HEK293 (cell line): Measurements from ENCODE around the gene GPX4.

Experiments
- CTCF ChIA-PET: fragments of 350-600 bp; formaldehyde crosslinking; extraction: SDS; loops from one replicate; lab custom pipeline; 2021; ENCODE audit warnings: antibody characterized with exemption; lab: Yijun Ruan, JAX
- POLR2A ChIA-PET: fragments of 300-600 bp; formaldehyde crosslinking; extraction: SDS; loops from one replicate; lab custom pipeline; 2020; ENCODE audit warnings: antibody characterized with exemption, inconsistent platforms; lab: Yijun Ruan, JAX
- H3K27ac ChIP-seq: fragments of 200-500 bp; sonication (Bioruptor generic); 2 replicates; pipeline ENCODE4 v1.5.1; 2014; ENCODE audit warnings: low read depth, low read length, control low read depth, inconsistent platforms; ENCODE audit errors: extremely low read depth
- H3K36me3 ChIP-seq, 2 experiments: fragments of 200-500 bp in 1 of 2; sonication (Bioruptor generic) in 1 of 2; 1 replicate in 1 of 2; 2 replicates in 1 of 2; pipeline ENCODE4 v1.5.1; 2014 to 2017; ENCODE audit warnings: inconsistent platforms in 2 of 2, low read length in 2 of 2; ENCODE audit not compliant: control insufficient read depth in 2 of 2, insufficient read depth in 1 of 2
- H3K4me1 ChIP-seq: fragments of 200-500 bp; sonication (Bioruptor generic); 2 replicates; pipeline ENCODE4 v1.5.1; 2014; ENCODE audit warnings: mild to moderate bottlenecking, low read length, inconsistent platforms; ENCODE audit not compliant: control insufficient read depth, insufficient read depth
- H3K4me3 ChIP-seq: 2 replicates; pipeline ENCODE4 v1.5.1; 2011; ENCODE audit warnings: low read depth, mild to moderate bottlenecking, control low read depth, low read length, moderate library complexity
- H3K9me3 ChIP-seq: fragments of 200-500 bp; sonication (Bioruptor generic); 2 replicates; pipeline ENCODE4 v1.5.1; 2014; ENCODE audit warnings: low read depth, low read length, inconsistent platforms; ENCODE audit not compliant: control insufficient read depth, insufficient read depth
- BCL11B ChIP-seq: fragments of 450-650 bp; formaldehyde crosslinking; IDR thresholded peaks from 2 replicates; pipeline ENCODE4 v1.5.1; 2016; ENCODE audit warnings: low read depth, missing biosample characterization, missing genetic modification characterization
- EGR2 ChIP-seq: fragments of 450-650 bp; formaldehyde crosslinking; IDR thresholded peaks from 2 replicates; pipeline ENCODE4 v1.5.1; 2016; ENCODE audit warnings: low read depth, missing biosample characterization, missing genetic modification characterization
- FEZF1 ChIP-seq: fragments of 450-650 bp; formaldehyde crosslinking; IDR thresholded peaks from 2 replicates; pipeline ENCODE4 v1.5.1; 2016; ENCODE audit warnings: missing biosample characterization, missing genetic modification characterization
- GLIS1 ChIP-seq: fragments of 450-650 bp; formaldehyde crosslinking; IDR thresholded peaks from 2 replicates; pipeline ENCODE4 v1.5.1; 2016; ENCODE audit warnings: missing biosample characterization, missing genetic modification characterization
- GLIS2 ChIP-seq: fragments of 450-650 bp; formaldehyde crosslinking; IDR thresholded peaks from 2 replicates; pipeline ENCODE4 v1.5.1; 2016; ENCODE audit warnings: missing biosample characterization, missing genetic modification characterization
- KLF1 ChIP-seq: fragments of 450-650 bp; formaldehyde crosslinking; IDR thresholded peaks from 2 replicates; pipeline ENCODE4 v1.5.1; 2016; ENCODE audit warnings: missing biosample characterization, missing genetic modification characterization
- KLF10 ChIP-seq: fragments of 450-650 bp; IDR thresholded peaks from 2 replicates; pipeline ENCODE4 v1.5.1; 2018; ENCODE audit warnings: missing biosample characterization, mild to moderate bottlenecking, missing genetic modification characterization
- KLF8 ChIP-seq: fragments of 450-650 bp; formaldehyde crosslinking; IDR thresholded peaks from 2 replicates; pipeline ENCODE4 v1.5.1; 2016; ENCODE audit warnings: missing biosample characterization, missing genetic modification characterization
- SCRT1 ChIP-seq: fragments of 450-650 bp; formaldehyde crosslinking; IDR thresholded peaks from 2 replicates; pipeline ENCODE4 v1.5.1; 2016; ENCODE audit warnings: missing biosample characterization, missing genetic modification characterization, borderline replicate concordance
- ZBTB44 ChIP-seq: fragments of 450-650 bp; IDR thresholded peaks from 2 replicates; pipeline ENCODE4 v1.5.1; 2018; ENCODE audit warnings: missing biosample characterization, mild to moderate bottlenecking, missing genetic modification characterization
- ZNF148 ChIP-seq: fragments of 450-650 bp; formaldehyde crosslinking; IDR thresholded peaks from 2 replicates; pipeline ENCODE4 v1.5.0; 2017; ENCODE audit warnings: missing biosample characterization, missing genetic modification characterization, borderline replicate concordance
- ZNF473 ChIP-seq: fragments of 450-650 bp; formaldehyde crosslinking; IDR thresholded peaks from 2 replicates; pipeline ENCODE4 v1.5.1; 2017; ENCODE audit warnings: missing biosample characterization, missing genetic modification characterization
- ZNF529 ChIP-seq: fragments of 450-650 bp; formaldehyde crosslinking; IDR thresholded peaks from 2 replicates; pipeline ENCODE4 v1.5.1; 2017; ENCODE audit warnings: missing genetic modification characterization, missing biosample characterization; ENCODE audit not compliant: insufficient replicate concordance
- ZNF561 ChIP-seq: fragments of 450-650 bp; IDR thresholded peaks from 2 replicates; pipeline ENCODE4 v1.5.1; 2018; ENCODE audit warnings: missing biosample characterization, missing genetic modification characterization, borderline replicate concordance
- ZNF585B ChIP-seq: fragments of 450-650 bp; formaldehyde crosslinking; IDR thresholded peaks from 2 replicates; pipeline ENCODE4 v1.5.1; 2016; ENCODE audit warnings: missing biosample characterization, missing genetic modification characterization
- ZNF776 ChIP-seq: fragments of 450-650 bp; formaldehyde crosslinking; IDR thresholded peaks from 2 replicates; pipeline ENCODE4 v1.5.0; 2017; ENCODE audit warnings: missing biosample characterization, missing genetic modification characterization, borderline replicate concordance
- ZNF777 ChIP-seq: fragments of 450-650 bp; formaldehyde crosslinking; IDR thresholded peaks from 2 replicates; pipeline ENCODE4 v1.5.1; 2017; ENCODE audit warnings: missing biosample characterization, missing genetic modification characterization, borderline replicate concordance
- ZNF830 ChIP-seq: fragments of 450-650 bp; IDR thresholded peaks from 2 replicates; pipeline ENCODE4 v1.5.0; 2018; ENCODE audit warnings: missing biosample characterization, missing genetic modification characterization, low read depth, mild to moderate bottlenecking, moderate library complexity
- TF ChIP-seq, protein P1 (sequence below): fragments of 450-650 bp; formaldehyde crosslinking; IDR thresholded peaks from 2 replicates; pipeline ENCODE4 v1.5.1; 2016; ENCODE audit warnings: missing biosample characterization, missing genetic modification characterization
- TF ChIP-seq, protein P2 (sequence below): fragments of 450-650 bp; formaldehyde crosslinking; optimal IDR thresholded peaks from 2 replicates; pipeline ENCODE3; 2016; ENCODE audit warnings: missing biosample characterization, mild to moderate bottlenecking, missing genetic modification characterization

Gene GPX4

GRCh38 chr19:1108291-1109031 lies 4.7 kb downstream of the GPX4 start:
- peak; percentile 62; the same call in 1 of the 2 replicates for TF ChIP-seq ZBTB44
- no peak for TF ChIP-seq ZNF561
- no peaks in the 10 kb centered on the region for H3K9me3 ChIP-seq
- peaks cover 0 to 55% of the 10 kb centered on the region in 2 experiments; a peak in 1 of 3 replicates for H3K36me3 ChIP-seq
- no peak overlapping the region for H3K4me3 ChIP-seq
- H3K4me1 ChIP-seq = peaks cover 1% of the 10 kb centered on the region; the same call in 1 of the 2 replicates
- ChIA-PET CTCF (no interaction called here), POLR2A (no interaction called here)
- no peak overlapping the region for H3K27ac ChIP-seq

GRCh38 chr19:1109032-1109551 lies 5.3 kb downstream of the GPX4 start:
- H3K9me3 ChIP-seq = no peaks in the 10 kb centered on the region
- no peak overlapping the region for H3K27ac ChIP-seq
- H3K4me3 ChIP-seq = no peak overlapping the region
- CTCF ChIA-PET = no interaction called here
- TF ChIP-seq ZNF585B (tag by site-specific recombination) = no peak
- TF ChIP-seq ZNF830 = no peak
- TF ChIP-seq ZNF473 (tag by site-specific recombination) = no peak
- no peak for TF ChIP-seq KLF10 (tag by site-specific recombination)
- TF ChIP-seq ZNF776 (tag by site-specific recombination) = no peak
- peak; percentile 90 for TF ChIP-seq KLF8 (tag by site-specific recombination)
- peak; percentile 33; the same call in 1 of the 2 replicates for TF ChIP-seq KLF1
- TF ChIP-seq, protein P1, sequence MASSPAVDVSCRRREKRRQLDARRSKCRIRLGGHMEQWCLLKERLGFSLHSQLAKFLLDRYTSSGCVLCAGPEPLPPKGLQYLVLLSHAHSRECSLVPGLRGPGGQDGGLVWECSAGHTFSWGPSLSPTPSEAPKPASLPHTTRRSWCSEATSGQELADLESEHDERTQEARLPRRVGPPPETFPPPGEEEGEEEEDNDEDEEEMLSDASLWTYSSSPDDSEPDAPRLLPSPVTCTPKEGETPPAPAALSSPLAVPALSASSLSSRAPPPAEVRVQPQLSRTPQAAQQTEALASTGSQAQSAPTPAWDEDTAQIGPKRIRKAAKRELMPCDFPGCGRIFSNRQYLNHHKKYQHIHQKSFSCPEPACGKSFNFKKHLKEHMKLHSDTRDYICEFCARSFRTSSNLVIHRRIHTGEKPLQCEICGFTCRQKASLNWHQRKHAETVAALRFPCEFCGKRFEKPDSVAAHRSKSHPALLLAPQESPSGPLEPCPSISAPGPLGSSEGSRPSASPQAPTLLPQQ (tag by site-specific recombination) = no peak
- TF ChIP-seq ZNF777 = no peak
- TF ChIP-seq ZNF148 (tag by site-specific recombination) = no peak
- TF ChIP-seq, all 188 proteins: peak for 2
- POLR2A ChIA-PET = no interaction called here
- H3K4me1 ChIP-seq = peaks cover 4% of the 10 kb centered on the region; the same call in 1 of the 2 replicates
- peaks cover 0 to 57% of the 10 kb centered on the region in 2 experiments; a peak in 1 of 3 replicates for H3K36me3 ChIP-seq

- ChIA-PET CTCF (no interaction called here), POLR2A (no interaction called here)
- H3K9me3 ChIP-seq = no peaks in the 10 kb centered on the region
- no peak overlapping the region for H3K4me3 ChIP-seq
- peaks cover 4% of the 10 kb centered on the region; the same call in 1 of the 2 replicates for H3K4me1 ChIP-seq
- no peak overlapping the region for H3K27ac ChIP-seq
- H3K36me3 ChIP-seq = peaks cover 0 to 59% of the 10 kb centered on the region in 2 experiments; a peak in 1 of 3 replicates
- TF ChIP-seq GLIS1 (tag by site-specific recombination) (0 out of 2 replicates have a peak, but pooled peaks have one; percentile 15), BCL11B (tag by site-specific recombination) (0 out of 2 replicates have a peak, but pooled peaks have one; percentile 11), GLIS2 (tag by site-specific recombination) (peak; percentile 18; the same call in 1 of the 2 replicates), ZNF529 (tag by site-specific recombination) (no peak), SCRT1 (tag by site-specific recombination) (no peak), EGR2 (tag by site-specific recombination) (peak; percentile 21; the same call in 1 of the 2 replicates), FEZF1 (tag by site-specific recombination) (no peak)
- TF ChIP-seq, protein P2, sequence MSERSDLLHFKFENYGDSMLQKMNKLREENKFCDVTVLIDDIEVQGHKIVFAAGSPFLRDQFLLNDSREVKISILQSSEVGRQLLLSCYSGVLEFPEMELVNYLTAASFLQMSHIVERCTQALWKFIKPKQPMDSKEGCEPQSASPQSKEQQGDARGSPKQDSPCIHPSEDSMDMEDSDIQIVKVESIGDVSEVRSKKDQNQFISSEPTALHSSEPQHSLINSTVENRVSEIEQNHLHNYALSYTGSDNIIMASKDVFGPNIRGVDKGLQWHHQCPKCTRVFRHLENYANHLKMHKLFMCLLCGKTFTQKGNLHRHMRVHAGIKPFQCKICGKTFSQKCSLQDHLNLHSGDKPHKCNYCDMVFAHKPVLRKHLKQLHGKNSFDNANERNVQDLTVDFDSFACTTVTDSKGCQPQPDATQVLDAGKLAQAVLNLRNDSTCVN = peak; percentile 15
Observed at GRCh38 chr19:1109697-1110671, 6.2 kb downstream of the GPX4 start.
